Esophagus muscularis mucosa (tissue), 4 donors: ENCODE results near the gene FNIP1. TPM values are rescaled to one million over a fixed set of nuclear protein-coding genes. Genes with fewer than 3 reads are reported as not detected.

Experiments
- DNase-seq: peaks from one replicate; pipeline ENCODE4 v3.0.0-alpha.2; 2017; ENCODE audit errors: extremely low spot score
- H3K27ac ChIP-seq, 4 donors: fragments of 200-600 bp; sonication (generic); replicated peaks in 1 of 4; 1 replicate in 3 of 4; 2 replicates in 1 of 4; pipeline ENCODE4 v1.5.1; 2016 to 2019; ENCODE audit warnings: mild to moderate bottlenecking in 1 of 4
- H3K27me3 ChIP-seq, 4 donors: fragments of 200-600 bp; sonication (generic); one replicate each; pipeline versions ENCODE4 v1.5.1 to v1.6.0; 2016 to 2019
- H3K36me3 ChIP-seq, 4 donors: fragments of 200-600 bp; sonication (generic); one replicate each; pipeline ENCODE4 v1.5.1; 2016 to 2019
- H3K4me1 ChIP-seq, 4 donors: fragments of 200-600 bp; sonication (generic); one replicate each; pipeline ENCODE4 v1.5.1; 2016 to 2019
- H3K4me3 ChIP-seq, 4 donors: fragments of 200-600 bp; sonication (generic); 1 replicate in 2 of 4; 2 replicates in 2 of 4; pipeline ENCODE4 v1.5.1; 2016 to 2019; ENCODE audit warnings: mild to moderate bottlenecking in 4 of 4, moderate library complexity in 1 of 4
- H3K9me3 ChIP-seq, 4 donors: fragments of 200-600 bp; sonication (generic); 1 replicate in 3 of 4; 2 replicates in 1 of 4; pipeline ENCODE4 v1.5.1; 2016 to 2019
- EP300 ChIP-seq: sonication (generic); formaldehyde crosslinking; IDR thresholded peaks from one replicate; pipeline ENCODE4 v1.6.1; 2017; ENCODE audit warnings: antibody characterized with exemption
- POLR2A ChIP-seq: fragments of 450-650 bp; IDR thresholded peaks from one replicate; pipeline ENCODE4 v1.6.1; 2017; ENCODE audit warnings: antibody characterized with exemption, moderate library complexity, mild to moderate bottlenecking, low read depth
- POLR2AphosphoS5 ChIP-seq, 2 donors: sonication (generic); formaldehyde crosslinking; IDR thresholded peaks; one replicate each; pipeline ENCODE4 v1.6.1; 2017; ENCODE audit warnings: antibody characterized with exemption in 2 of 2
- WGBS: methylation state at CpG from one replicate; pipeline ENCODE4 v1.1.5; 2018; 5-methylcytosine and 5-hydroxymethylcytosine counted together
- intact Hi-C: fragments of 100-400 bp; cut with DNase I; formaldehyde crosslinking; loops from one replicate; pipeline ENCODE4 v1.15.1; 2023
- total RNA-seq, 4 donors: library from RNA; depleted of rRNA; stranded (reverse); fragments of >200 nt; gene quantifications; one replicate each; pipeline versions ENCODE4 v1.1.0 to v1.2.1, GENCODE V29; 2016
- TF ChIP-seq, protein P1 (sequence below), 3 experiments: fragments of 200-600 bp in 2 of 3; fragments of 450-650 bp in 1 of 3; sonication (generic) in 2 of 3; IDR thresholded peaks; one replicate each; pipeline ENCODE4 v1.5.1; 2017 to 2019; ENCODE audit warnings: antibody characterized with exemption in 3 of 3, mild to moderate bottlenecking in 2 of 3, moderate library complexity in 1 of 3

FNIP1 gene
- total RNA-seq, 4 donors from 2014 or later, result 36.6 to 52.7 (median 50.1) TPM

DNA sequence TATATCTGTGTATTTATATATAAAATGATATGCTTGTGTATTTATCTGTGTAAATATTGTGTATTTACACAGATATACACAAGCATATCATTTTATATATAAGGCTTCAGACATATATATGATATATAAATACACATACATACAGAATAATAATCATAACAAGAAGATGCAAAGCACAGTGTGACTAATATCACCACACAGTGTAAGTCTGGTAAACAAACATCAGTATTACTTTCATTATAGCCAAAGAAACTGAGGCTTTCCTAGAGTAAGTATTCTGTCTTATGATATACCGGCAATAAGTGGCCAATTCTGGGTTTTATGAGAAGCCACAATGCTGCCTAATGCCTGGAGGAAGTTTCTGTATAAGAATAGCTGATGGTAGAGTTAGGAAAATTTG, 131.9 kb downstream of the FNIP1 start:
- no peak for DNase-seq
- Histone ChIP-seq H3K9me3 (peaks cover 0 to 8% (median 0%) of the 10 kb centered on the region in 4 donors), H3K36me3 (peaks cover under 1 to 51% (median 27%) of the 10 kb centered on the region in 4 donors), H3K4me1 (peaks cover 6 to 47% (median 36%) of the 10 kb centered on the region in 4 donors), H3K27me3 (no peaks in the 10 kb centered on the region), H3K27ac (no peak overlapping the region), H3K4me3 (no peak overlapping the region)
- intact Hi-C loops, result no loop called here
- TF ChIP-seq, protein P1, sequence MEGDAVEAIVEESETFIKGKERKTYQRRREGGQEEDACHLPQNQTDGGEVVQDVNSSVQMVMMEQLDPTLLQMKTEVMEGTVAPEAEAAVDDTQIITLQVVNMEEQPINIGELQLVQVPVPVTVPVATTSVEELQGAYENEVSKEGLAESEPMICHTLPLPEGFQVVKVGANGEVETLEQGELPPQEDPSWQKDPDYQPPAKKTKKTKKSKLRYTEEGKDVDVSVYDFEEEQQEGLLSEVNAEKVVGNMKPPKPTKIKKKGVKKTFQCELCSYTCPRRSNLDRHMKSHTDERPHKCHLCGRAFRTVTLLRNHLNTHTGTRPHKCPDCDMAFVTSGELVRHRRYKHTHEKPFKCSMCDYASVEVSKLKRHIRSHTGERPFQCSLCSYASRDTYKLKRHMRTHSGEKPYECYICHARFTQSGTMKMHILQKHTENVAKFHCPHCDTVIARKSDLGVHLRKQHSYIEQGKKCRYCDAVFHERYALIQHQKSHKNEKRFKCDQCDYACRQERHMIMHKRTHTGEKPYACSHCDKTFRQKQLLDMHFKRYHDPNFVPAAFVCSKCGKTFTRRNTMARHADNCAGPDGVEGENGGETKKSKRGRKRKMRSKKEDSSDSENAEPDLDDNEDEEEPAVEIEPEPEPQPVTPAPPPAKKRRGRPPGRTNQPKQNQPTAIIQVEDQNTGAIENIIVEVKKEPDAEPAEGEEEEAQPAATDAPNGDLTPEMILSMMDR (IDR thresholded peaks at IDR 0.05), result no peak
- TF ChIP-seq POLR2AphosphoS5 (IDR thresholded peaks at IDR 0.05), result no peak
- no peak for TF ChIP-seq POLR2A
- no peak for TF ChIP-seq EP300
- WGBS, result 100% methylated on average over 1 of the region's 1 CpG

DNA sequence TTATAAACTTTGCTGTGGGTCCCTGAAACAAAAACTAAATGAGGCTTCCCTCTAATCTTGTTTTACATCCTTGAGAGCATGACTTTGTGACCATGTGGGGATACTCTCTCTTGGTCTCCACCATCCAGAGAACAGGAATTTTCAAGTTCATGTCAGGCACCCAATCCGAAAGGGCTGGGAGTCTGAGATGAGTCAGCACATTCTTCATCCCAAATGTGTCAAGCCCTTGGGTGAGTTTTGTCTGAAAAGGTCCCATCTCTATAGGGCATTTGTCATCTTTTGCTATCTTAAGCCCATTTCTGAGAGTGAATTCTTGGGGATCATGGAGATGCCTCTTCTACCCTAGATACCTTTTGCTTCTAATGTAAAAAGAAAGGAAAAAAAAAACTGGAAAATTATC, 134.9 kb downstream of the FNIP1 start:
- 91% methylated on average over 1 of the region's 1 CpG for WGBS
- TF ChIP-seq POLR2AphosphoS5 (IDR thresholded peaks at IDR 0.05) (no peak), POLR2A (no peak), EP300 (no peak)
- TF ChIP-seq, protein P1 (IDR thresholded peaks at IDR 0.05), result no peak
- Histone ChIP-seq H3K27me3 (no peaks in the 10 kb centered on the region), H3K4me3 (no peak overlapping the region), H3K27ac (no peak overlapping the region), H3K4me1 (peaks cover 4 to 31% (median 18%) of the 10 kb centered on the region in 4 donors), H3K9me3 (peaks cover 0 to 8% (median 0%) of the 10 kb centered on the region in 4 donors), H3K36me3 (peaks cover 14 to 50% (median 38%) of the 10 kb centered on the region in 4 donors)
- intact Hi-C loops, result no loop called here
- no peak for DNase-seq

DNA sequence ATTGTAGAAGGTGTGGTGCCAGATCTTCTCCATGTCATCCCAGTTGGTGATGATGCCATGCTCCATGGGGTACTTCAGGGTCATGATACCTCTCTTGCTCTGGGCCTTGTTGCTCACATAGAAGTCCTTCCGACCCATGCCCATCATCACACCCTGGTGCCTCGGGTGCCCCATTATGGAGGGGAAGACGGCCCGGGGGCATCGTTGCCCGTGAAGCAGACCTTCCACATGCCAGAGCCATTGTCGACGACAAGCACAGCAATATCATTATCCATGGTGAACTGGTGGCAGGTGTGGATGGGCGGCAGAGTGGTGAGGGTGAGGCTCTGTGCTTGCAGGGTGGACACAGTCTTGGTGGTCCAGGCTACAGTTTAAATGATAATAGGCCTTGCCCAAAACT, 137.0 kb downstream of the FNIP1 start:
- DNase-seq, result no peak
- no peak for TF ChIP-seq EP300
- TF ChIP-seq, protein P1 (IDR thresholded peaks at IDR 0.05), result no peak
- no peak for TF ChIP-seq POLR2A
- no peak for TF ChIP-seq POLR2AphosphoS5 (IDR thresholded peaks at IDR 0.05)
- intact Hi-C loops, result no loop called here
- H3K27ac ChIP-seq, result no peak overlapping the region
- H3K4me3 ChIP-seq, result no peak overlapping the region
- peaks cover 0 to 31% (median 24%) of the 10 kb centered on the region in 4 donors for H3K4me1 ChIP-seq
- WGBS, result 97% methylated on average over 9 of the region's 9 CpGs
- peaks cover 14 to 57% (median 37%) of the 10 kb centered on the region in 4 donors for H3K36me3 ChIP-seq
- no peaks in the 10 kb centered on the region for H3K27me3 ChIP-seq
- H3K9me3 ChIP-seq, result peaks cover 0 to 8% (median 0%) of the 10 kb centered on the region in 4 donors

DNA sequence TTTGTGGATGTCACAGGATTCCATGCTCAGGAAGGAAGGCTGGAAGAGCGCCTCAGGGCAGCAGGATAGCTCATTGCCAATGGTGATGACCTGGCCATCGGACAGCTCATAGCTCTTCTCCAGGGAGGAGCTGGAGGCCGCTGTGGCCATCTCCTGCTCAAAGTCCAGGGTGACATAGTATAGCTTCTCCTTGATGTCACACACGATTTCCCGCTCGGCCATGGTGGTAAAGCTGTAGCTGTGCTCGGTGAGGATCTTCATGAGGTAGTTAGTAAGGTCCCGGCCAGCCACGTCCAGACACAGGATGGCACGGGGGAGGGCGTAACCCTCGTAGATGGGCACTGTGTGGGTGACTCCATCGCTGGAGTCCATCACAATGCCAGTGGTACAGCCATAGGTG, 137.5 kb downstream of the FNIP1 start:
- no peak for DNase-seq
- 95% methylated on average over 8 of the region's 13 CpGs for WGBS
- no peak for TF ChIP-seq POLR2A
- no peak for TF ChIP-seq EP300
- no peak for TF ChIP-seq POLR2AphosphoS5 (IDR thresholded peaks at IDR 0.05)
- TF ChIP-seq, protein P1 (IDR thresholded peaks at IDR 0.05), result no peak
- no peak overlapping the region for H3K4me3 ChIP-seq
- intact Hi-C loops, result no loop called here
- H3K36me3 ChIP-seq, result peaks cover 14 to 57% (median 37%) of the 10 kb centered on the region in 4 donors
- H3K27me3 ChIP-seq, result no peaks in the 10 kb centered on the region
- H3K9me3 ChIP-seq, result peaks cover 0 to 8% (median 0%) of the 10 kb centered on the region in 4 donors
- H3K27ac ChIP-seq, result no peak overlapping the region
- peaks cover 0 to 35% (median 28%) of the 10 kb centered on the region in 4 donors for H3K4me1 ChIP-seq

DNA sequence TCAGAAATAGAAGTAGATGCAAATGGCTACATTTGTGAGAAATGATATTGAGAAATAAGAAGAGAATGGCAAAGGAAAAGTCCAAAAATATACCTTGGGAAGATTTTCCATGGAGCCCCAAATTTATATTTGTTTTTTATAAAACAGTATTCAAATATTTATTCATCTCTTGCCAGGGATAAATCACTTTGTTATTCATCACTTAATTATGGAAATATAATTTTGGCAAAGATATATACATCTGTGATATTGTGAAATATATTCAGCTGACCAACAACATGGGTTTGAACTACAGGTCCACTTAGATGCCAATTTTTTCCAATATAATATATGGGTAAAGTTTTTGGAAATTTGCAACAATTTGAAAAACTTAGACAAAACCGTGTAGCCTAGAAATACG, 142.0 kb downstream of the FNIP1 start:
- no peak overlapping the region for H3K27ac ChIP-seq
- H3K4me1 ChIP-seq, result peaks cover 0 to 26% (median 15%) of the 10 kb centered on the region in 4 donors
- WGBS, result 92% methylated on average over 2 of the region's 2 CpGs
- no peak overlapping the region for H3K4me3 ChIP-seq
- DNase-seq, result no peak
- intact Hi-C loops, result no loop called here
- H3K27me3 ChIP-seq, result no peaks in the 10 kb centered on the region
- TF ChIP-seq POLR2A, result no peak
- TF ChIP-seq POLR2AphosphoS5 (IDR thresholded peaks at IDR 0.05), result no peak
- TF ChIP-seq, protein P1 (IDR thresholded peaks at IDR 0.05), result no peak
- TF ChIP-seq EP300, result no peak
- no peaks in the 10 kb centered on the region for H3K9me3 ChIP-seq
- peaks cover 27 to 56% (median 38%) of the 10 kb centered on the region in 4 donors for H3K36me3 ChIP-seq
